ENCODE data around the gene SIAH3.
"Not testable (repeated sequence)": the region's sequence is repeated elsewhere in the genome, so short reads cannot be mapped to it uniquely, and the experiment has no call there.

The SIAH3 gene

GRCh38 chr13:45851171-45851921 lies at the start of gene SIAH3:
TSS of gene SIAH3 (minus strand) at chr13:45851753. CDS start at chr13:45851629, 124 bp downstream.
- DNase-seq: peak; percentile 18

- no peak for DNase-seq
These were observed 47.9 kb upstream of the SIAH3 start for GRCh38 chr13:45899406-45899805.

- DNase-seq: no peak
These were observed 46.0 kb upstream of the SIAH3 start for GRCh38 chr13:45897562-45897961.

- no peak for DNase-seq
These were observed 44.7 kb upstream of the SIAH3 start for GRCh38 chr13:45896285-45896684.

GRCh38 chr13:45895881-45896280 lies 44.3 kb upstream of the SIAH3 start:
- DNase-seq: no peak

- no peak for DNase-seq
These were observed 41.0 kb upstream of the SIAH3 start for GRCh38 chr13:45892513-45892912.

DNA sequence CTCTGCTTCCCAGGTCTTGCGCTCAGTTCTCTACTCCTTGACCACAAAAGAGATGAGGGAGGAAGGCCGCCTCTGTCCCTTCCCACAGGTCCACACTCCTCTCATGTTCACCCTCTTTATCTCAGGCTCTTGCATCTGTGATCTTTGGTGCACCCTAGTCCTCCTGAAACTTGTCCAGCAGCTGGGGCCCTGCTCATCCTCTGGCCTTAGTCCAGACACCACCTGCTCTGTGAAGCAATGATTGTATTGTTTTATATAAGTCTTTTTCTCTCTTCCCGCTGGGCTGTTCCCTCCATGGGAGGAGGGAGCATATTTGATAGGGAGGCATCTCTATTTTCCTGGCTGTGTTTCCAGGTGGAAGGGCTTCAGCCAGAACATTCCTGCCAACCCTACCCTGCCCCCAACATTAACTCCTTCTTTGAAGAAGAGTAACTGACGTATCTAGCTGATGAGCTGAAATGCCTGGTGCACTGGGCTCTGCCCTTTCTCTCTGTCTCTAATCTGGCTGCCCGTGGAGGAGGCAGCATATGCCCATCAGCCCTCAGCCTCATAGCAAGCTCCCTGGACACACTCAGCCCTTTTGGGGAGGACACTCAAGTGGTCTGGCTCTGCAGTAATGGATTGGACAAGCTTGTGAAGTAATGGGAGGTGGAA lies 38.2 kb upstream of the SIAH3 start:
- DNase-seq: no peak

- no peak for DNase-seq
These were observed 34.9 kb upstream of the SIAH3 start for GRCh38 chr13:45886466-45886865.

- DNase-seq: no peak
These were observed 33.6 kb upstream of the SIAH3 start for GRCh38 chr13:45885194-45885593.

- no peak for DNase-seq
These were observed 31.1 kb upstream of the SIAH3 start for GRCh38 chr13:45882626-45883025.

GRCh38 chr13:45881353-45881752 lies 29.8 kb upstream of the SIAH3 start:
- DNase-seq: no peak

- DNase-seq: no peak
These were observed 28.7 kb upstream of the SIAH3 start for GRCh38 chr13:45880242-45880641.

DNA sequence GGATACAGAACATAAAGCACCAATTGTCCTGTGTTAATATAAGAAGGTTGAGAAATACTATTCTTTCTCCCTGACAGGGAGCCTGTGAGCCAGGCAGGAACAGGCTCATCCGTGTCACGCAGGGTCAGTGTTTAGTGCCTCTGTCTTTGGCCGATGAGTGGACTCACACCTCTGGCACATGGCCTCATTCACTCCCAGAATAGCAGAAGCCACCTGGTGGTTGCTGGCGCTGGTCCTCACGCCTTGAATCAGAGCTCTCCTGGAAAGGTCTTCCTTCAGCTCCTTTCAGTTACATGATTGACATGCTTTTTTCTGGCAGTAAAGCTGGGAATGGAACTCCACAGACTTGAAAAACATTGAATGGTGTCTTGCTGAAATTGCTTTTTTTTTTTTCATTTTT lies 28.1 kb upstream of the SIAH3 start:
- peak; percentile 2 for DNase-seq

GRCh38 chr13:45878966-45879365 lies 27.4 kb upstream of the SIAH3 start:
- DNase-seq: no peak

DNA sequence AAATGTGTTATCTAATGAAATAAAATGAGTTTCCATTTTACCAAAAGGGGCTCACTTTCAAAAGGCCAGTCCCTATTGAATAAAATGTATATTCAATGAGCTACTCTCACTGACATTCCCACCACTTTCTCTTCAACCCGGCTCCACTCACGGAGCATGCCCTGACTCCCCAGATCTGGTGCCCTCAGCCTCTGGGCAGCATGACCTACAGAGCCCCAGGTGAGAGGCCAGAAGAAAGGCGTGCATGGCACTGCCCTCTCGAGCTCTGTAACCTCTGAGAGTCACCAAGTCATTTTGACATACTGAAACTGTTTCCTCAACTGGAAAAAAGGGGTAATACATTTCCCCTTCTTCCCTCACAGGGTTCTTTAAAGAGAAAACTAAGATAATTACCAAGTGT lies 25.2 kb upstream of the SIAH3 start:
- DNase-seq: no peak

GRCh38 chr13:45875951-45876350 lies 24.4 kb upstream of the SIAH3 start:
- no peak for DNase-seq

GRCh38 chr13:45873491-45874325 lies 22.2 kb upstream of the SIAH3 start:
- no peak for DNase-seq

GRCh38 chr13:45872566-45872965 lies 21.0 kb upstream of the SIAH3 start:
- DNase-seq: no peak

GRCh38 chr13:45871201-45871600 lies 19.6 kb upstream of the SIAH3 start:
- DNase-seq: not testable (repeated sequence)

DNA sequence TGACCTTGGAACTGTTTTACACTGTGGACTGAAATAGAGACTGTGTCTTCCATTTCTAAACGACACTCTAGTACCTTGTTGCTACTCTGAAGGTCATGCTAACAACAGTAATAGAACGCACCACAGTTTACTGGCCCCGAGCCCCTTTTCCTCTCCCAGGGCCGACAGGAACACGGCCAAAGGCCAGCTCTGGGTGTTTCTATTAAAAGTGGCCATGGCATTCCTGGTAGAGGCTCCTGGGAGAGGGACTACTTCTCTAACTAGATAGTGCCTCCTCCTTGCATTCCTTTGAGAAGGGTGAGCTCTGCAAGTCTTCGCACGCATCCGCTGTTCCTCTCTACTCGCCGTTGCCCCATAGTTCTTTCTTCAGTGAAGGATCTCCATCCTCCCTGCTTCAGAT lies 18.7 kb upstream of the SIAH3 start:
- no peak for DNase-seq

- no peak for DNase-seq
These were observed 13.9 kb upstream of the SIAH3 start for GRCh38 chr13:45865414-45865813.

- DNase-seq: no peak
These were observed 12.4 kb upstream of the SIAH3 start for GRCh38 chr13:45863709-45864590.

DNA sequence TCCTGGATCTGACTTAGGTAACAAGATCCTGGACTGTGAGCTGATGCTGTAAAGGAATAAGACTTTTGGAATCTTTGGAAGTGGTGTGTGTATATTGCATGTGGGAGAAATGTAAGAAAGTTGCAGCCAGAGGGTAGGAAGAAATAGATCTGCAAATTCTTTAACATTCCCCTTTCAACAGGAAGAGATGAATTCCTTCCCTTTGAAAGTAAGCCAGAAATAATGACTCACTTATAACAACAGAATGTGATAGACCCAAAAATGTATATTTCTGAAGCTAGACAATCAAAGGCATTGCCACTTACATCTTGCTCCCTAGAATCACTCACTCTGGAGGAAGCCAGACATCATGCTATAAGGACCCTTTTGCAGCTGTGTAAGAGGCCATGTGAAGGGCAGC lies 9.8 kb upstream of the SIAH3 start:
- no peak for DNase-seq

All from CD4-positive, alpha-beta T cell treated with Interleukin-21 for 1 hour (primary cell).